ENCODE measurements around the gene BCL6B. TPM values are rescaled to one million over a fixed set of nuclear protein-coding genes. Genes with fewer than 3 reads are reported as not detected.

The BCL6B gene
- total RNA-seq, 1 donor = 0.45 TPM

DNA sequence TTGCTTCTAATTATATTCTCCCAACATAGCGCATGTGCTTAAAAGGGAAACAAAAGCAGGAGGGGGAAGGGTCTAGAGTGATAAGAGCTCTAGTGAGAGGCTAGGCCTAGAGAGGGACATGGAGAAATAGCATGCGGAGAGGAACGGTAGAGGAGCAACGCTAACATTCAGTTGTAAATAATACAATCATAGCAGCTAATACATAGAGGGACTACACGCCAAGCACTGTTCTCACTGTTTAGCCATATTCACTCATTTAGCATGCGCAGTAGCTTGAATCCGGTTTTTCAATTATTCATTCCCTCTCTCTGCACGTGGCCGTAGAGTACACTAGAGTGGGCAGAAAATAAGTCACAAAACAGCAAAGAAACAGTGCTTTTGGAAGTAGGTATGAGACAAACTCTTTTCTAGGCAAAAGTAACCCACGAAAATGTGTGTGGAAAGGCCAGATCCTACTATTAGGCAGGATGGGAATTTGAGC lies 28.7 kb upstream of the BCL6B start:
- TF ChIP-seq, protein P1, sequence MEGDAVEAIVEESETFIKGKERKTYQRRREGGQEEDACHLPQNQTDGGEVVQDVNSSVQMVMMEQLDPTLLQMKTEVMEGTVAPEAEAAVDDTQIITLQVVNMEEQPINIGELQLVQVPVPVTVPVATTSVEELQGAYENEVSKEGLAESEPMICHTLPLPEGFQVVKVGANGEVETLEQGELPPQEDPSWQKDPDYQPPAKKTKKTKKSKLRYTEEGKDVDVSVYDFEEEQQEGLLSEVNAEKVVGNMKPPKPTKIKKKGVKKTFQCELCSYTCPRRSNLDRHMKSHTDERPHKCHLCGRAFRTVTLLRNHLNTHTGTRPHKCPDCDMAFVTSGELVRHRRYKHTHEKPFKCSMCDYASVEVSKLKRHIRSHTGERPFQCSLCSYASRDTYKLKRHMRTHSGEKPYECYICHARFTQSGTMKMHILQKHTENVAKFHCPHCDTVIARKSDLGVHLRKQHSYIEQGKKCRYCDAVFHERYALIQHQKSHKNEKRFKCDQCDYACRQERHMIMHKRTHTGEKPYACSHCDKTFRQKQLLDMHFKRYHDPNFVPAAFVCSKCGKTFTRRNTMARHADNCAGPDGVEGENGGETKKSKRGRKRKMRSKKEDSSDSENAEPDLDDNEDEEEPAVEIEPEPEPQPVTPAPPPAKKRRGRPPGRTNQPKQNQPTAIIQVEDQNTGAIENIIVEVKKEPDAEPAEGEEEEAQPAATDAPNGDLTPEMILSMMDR (IDR thresholded peaks at IDR 0.05; ENCODE audit: insufficient read depth, low read length) = no peak
- H3K4me3 ChIP-seq (ENCODE audit: low read depth, low read length) = no peak overlapping the region
- DNase-seq (ENCODE audit: low read depth) = no peak

DNA sequence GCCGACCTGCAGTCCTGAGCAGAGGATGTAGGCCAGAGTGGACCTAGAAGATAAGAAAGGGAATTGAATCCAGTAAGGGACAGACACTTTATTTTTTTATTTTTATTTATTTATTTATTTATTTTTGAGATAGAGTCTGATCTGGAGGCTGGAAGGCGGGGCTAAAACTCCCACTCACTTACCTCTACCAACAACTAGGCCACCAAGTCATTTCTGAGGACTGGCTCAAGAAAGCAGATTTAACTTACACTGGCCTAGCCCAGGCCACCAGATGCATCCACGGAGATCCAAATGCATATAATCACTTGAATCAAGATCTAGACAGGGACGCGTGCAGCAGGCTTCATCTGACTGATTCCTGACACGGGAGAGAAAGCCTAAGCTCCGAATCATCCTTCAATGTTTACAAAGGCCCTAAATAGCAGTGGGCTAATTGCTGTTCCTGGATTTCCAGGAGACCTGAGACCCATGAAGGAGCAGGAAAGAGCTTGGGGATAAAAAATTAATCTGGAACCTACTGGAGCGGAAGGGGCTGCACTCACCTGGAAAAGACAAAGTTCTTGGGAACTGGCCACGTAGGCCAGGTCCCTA lies 28.1 kb upstream of the BCL6B start:
- TF ChIP-seq, protein P1 (IDR thresholded peaks at IDR 0.05; ENCODE audit: insufficient read depth, low read length) = no peak
- H3K4me3 ChIP-seq (ENCODE audit: low read depth, low read length) = no peak overlapping the region
- DNase-seq (ENCODE audit: low read depth) = no peak

DNA sequence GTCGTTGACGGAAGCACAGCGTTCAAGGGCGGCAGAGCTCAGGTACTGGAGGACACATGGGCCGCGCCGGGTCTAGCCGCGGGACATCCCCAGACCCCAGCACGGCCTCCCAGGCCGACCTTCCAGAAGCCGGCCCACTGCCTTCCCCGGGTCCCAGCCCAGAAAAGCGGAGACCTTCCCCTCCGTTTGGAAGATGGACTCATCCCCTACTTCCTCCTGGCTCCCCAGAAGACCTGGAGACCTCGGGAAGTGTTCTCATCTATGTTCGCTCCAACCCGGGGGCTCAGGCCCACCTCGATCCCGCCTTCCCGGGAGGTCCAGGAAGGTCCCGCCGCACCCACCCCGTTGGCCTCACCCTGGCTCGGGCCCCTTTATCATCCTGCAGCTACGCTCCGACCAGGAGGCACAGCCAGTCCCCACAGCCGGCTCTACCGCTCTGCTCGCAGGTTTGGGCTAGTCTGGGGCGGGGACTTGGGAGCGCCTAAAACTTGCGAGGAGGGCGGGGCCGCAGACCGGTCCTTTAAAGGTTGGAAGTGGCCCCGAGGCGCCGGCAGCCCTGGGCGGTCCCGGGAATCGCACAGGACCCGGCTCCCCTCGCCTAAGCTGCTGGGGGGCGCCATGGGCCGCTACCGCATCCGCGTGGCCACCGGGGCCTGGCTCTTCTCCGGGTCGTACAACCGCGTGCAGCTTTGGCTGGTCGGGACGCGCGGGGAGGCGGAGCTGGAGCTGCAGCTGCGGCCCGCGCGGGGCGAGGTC lies 27.2 kb upstream of the BCL6B start, which contains the start of gene ALOX12:
Gene ALOX12, plus strand, starts transcription at position 550 of the 756 bp plus-strand sequence. Its CDS starts 69 bp downstream, at position 619.
- H3K4me3 ChIP-seq (ENCODE audit: low read depth, low read length) = no peak within 1 kb of the TSS
- TF ChIP-seq, protein P1 (IDR thresholded peaks at IDR 0.05; ENCODE audit: insufficient read depth, low read length) = no peak
- no peak for DNase-seq (ENCODE audit: low read depth)

DNA sequence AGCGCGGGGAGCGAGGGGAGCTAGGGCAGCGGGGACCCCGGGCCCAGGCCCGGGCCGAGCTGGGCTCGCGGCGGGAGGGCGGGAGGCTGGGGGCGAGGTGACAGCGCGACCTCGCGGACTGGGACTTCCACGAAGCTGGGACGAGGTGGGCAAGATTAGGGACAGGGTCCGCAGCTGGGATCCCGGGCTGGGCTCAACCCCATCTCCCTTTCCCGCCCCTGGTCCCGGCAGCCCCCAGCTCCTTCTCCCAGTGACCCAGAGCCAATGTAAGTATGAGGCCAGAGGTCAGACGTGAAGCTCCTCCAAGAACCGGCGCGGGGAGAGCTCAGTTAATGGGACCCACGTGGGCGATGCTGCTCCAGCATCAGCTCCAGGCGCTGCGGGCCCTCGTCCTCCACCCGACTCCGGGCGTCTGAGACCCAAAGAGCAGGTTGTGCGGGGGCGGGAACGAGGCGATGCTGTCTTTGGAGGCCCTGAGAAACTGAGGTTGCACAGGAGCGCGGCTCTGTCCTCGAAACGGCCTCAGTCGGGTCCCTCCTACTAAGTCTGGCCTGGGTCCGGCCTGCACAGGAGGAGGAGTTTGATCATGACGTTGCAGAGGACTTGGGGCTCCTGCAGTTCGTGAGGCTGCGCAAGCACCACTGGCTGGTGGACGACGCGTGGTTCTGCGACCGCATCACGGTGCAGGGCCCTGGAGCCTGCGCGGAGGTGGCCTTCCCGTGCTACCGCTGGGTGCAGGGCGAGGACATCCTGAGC lies 26.4 kb upstream of the BCL6B start:
- no peak overlapping the region for H3K4me3 ChIP-seq (ENCODE audit: low read depth, low read length)
- TF ChIP-seq, protein P1 (IDR thresholded peaks at IDR 0.05; ENCODE audit: insufficient read depth, low read length) = no peak
- no peak for DNase-seq (ENCODE audit: low read depth)

DNA sequence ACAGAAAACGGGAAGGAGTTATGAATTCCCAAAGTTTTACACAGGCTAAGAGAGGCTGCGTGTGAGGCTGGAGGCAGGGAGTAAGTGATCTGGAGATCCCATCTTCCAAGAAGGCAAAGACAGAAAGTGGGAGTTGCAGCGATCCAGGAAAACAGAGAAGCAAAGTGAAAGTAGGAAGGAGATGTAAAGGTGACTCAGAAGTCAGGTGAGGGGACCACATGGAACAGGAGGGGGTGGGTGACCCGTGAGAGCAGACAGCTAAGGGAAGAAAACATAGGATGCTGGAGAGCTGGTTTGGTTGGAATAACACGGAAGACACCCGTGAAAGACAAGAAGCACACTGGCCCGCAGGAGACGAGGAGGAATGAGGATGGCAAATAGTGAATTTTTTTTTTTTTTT lies 25.7 kb upstream of the BCL6B start:
- DNase-seq (ENCODE audit: low read depth) = no peak
- H3K4me3 ChIP-seq (ENCODE audit: low read depth, low read length) = no peak overlapping the region
- TF ChIP-seq, protein P1 (IDR thresholded peaks at IDR 0.05; ENCODE audit: insufficient read depth, low read length) = no peak

DNA sequence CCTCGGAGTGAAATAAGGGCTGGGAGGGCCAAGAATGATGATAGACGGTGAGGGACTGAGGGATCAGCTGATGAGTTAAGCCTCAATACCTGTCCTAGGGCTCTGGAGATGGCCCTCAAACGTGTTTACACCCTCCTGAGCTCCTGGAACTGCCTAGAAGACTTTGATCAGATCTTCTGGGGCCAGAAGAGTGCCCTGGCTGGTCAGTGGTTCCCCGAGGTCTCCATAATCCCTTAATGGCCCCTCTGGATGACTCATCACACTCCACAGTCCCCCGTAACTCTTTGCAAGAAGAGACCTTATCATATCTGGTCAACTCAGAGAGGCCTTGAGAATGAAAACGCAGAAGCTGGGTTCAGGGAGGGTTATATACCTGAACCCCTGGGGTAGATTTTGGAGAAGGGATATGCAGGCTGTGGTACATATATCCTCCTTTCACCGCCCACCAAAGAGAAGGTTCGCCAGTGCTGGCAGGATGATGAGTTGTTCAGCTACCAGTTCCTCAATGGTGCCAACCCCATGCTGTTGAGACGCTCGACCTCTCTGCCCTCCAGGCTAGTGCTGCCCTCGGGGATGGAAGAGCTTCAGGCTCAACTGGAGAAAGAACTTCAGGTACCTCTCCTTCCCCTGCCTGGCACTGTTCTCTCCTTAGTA lies 23.9 kb upstream of the BCL6B start:
- DNase-seq (ENCODE audit: low read depth) = no peak
- no peak overlapping the region for H3K4me3 ChIP-seq (ENCODE audit: low read depth, low read length)
- TF ChIP-seq, protein P1 (IDR thresholded peaks at IDR 0.05; ENCODE audit: insufficient read depth, low read length) = no peak
